B cell (primary cell): ENCODE results near the gene C6orf47. TPM values are rescaled to one million over a fixed set of nuclear protein-coding genes. Genes with fewer than 3 reads are reported as not detected.
A peak's percentile ranks its signal among the peaks of the same experiment; 100 is the strongest.

ENCODE experiments used
- ATAC-seq: fragments of 200-7000 bp; cut with Tn5 transposase; one replicate; pipeline ENCODE4 v1.10.0; 2021; ENCODE audit warnings: low read depth, mild to moderate bottlenecking, moderate number of reproducible peaks, moderate library complexity
- CTCF ChIA-PET: fragments of 350-600 bp; sonication (Branson Sonifier 250); formaldehyde crosslinking; loops from one replicate; lab custom pipeline; 2021; ENCODE audit warnings: antibody characterized with exemption, inconsistent platforms; lab: Charles Lee
- POLR2A ChIA-PET: fragments of 350-600 bp; sonication (Branson Sonifier 250); formaldehyde crosslinking; loops from one replicate; lab custom pipeline; 2021; ENCODE audit warnings: antibody characterized with exemption; lab: Charles Lee
- DNase-seq: peaks from one replicate; pipeline ENCODE4 v3.0.0; 2013
- H2AFZ ChIP-seq: 2 replicates; pipeline ENCODE4 v1.6.1; 2012; ENCODE audit warnings: mild to moderate bottlenecking, low read depth, low read length; ENCODE audit not compliant: insufficient read depth, poor library complexity, severe bottlenecking
- H3K27ac ChIP-seq, 2 donors: 1 replicate in 1 of 2; 2 replicates in 1 of 2; pipeline ENCODE4 v1.5.1; 2012 to 2013; ENCODE audit warnings: low read length in 2 of 2, mild to moderate bottlenecking in 2 of 2, moderate library complexity in 1 of 2
- H3K27me3 ChIP-seq, 4 experiments: fragments of 200-600 bp in 1 of 4; sonication (generic) in 1 of 4; replicated peaks in 1 of 4; 1 replicate in 2 of 4; 2 replicates in 2 of 4; pipeline versions ENCODE4 v1.6.1 to v1.7.0; 2013 to 2016; ENCODE audit warnings: low read length in 3 of 4, mild to moderate bottlenecking in 2 of 4, mixed read lengths in 1 of 4, moderate library complexity in 1 of 4; ENCODE audit not compliant: insufficient read depth in 4 of 4, control insufficient read depth in 3 of 4; ENCODE audit errors: control extremely low read depth in 1 of 4
- H3K36me3 ChIP-seq, 2 experiments: replicated peaks in 1 of 2; 1 replicate in 1 of 2; 2 replicates in 1 of 2; pipeline versions ENCODE4 v1.6.1 to v1.7.1; 2013; ENCODE audit warnings: low read length in 1 of 2; ENCODE audit not compliant: insufficient read depth in 2 of 2, control insufficient read depth in 1 of 2; ENCODE audit errors: control extremely low read depth in 1 of 2, extremely low read depth in 1 of 2
- H3K4me1 ChIP-seq, 2 donors: fragments of 200-600 bp in 1 of 2; sonication (generic) in 1 of 2; 1 replicate in 1 of 2; 2 replicates in 1 of 2; pipeline versions ENCODE4 v1.5.1 to v1.6.1; 2013 to 2017; ENCODE audit warnings: low read length in 2 of 2; ENCODE audit not compliant: control insufficient read depth in 2 of 2, insufficient read depth in 2 of 2
- H3K4me2 ChIP-seq: replicated peaks from 2 replicates; pipeline ENCODE3; 2012; ENCODE audit warnings: mild to moderate bottlenecking, low read depth, low read length; ENCODE audit not compliant: poor library complexity, severe bottlenecking
- H3K4me3 ChIP-seq, 5 experiments: fragments of 200-600 bp in 1 of 5; sonication (generic) in 1 of 5; 1 replicate in 3 of 5; 2 replicates in 2 of 5; pipeline versions ENCODE4 v1.5.1 to v1.7.0; 2011 to 2016; ENCODE audit warnings: low read length in 4 of 5, mild to moderate bottlenecking in 4 of 5, low read depth in 2 of 5, control low read depth in 1 of 5, moderate library complexity in 1 of 5; ENCODE audit not compliant: insufficient read depth in 1 of 5; ENCODE audit errors: control extremely low read depth in 1 of 5, extremely low read depth in 1 of 5
- H3K79me2 ChIP-seq: fragments of 200-600 bp; sonication (generic); one replicate; pipeline ENCODE4 v1.6.0; 2016; ENCODE audit warnings: low read length; ENCODE audit not compliant: control insufficient read depth, insufficient read depth
- H3K9ac ChIP-seq: fragments of 200-600 bp; sonication (generic); 2 replicates; pipeline ENCODE4 v1.6.1; 2017; ENCODE audit warnings: mild to moderate bottlenecking, low read length, moderate library complexity
- H3K9me3 ChIP-seq, 3 donors: one replicate each; pipeline versions ENCODE4 v1.6.1 to v1.7.1; 2013; ENCODE audit warnings: low read length in 2 of 3; ENCODE audit not compliant: control insufficient read depth in 2 of 3, insufficient read depth in 1 of 3; ENCODE audit errors: control extremely low read depth in 1 of 3
- H4K20me1 ChIP-seq: 2 replicates; pipeline ENCODE4 v1.6.0; 2012; ENCODE audit warnings: mild to moderate bottlenecking, low read length; ENCODE audit not compliant: insufficient read depth, control insufficient read depth, poor library complexity, severe bottlenecking
- H3K27ac Mint-ChIP-seq: one replicate; pipeline ENCODE4 v1.8.0; 2021; ENCODE audit warnings: mixed read lengths
- H3K27me3 Mint-ChIP-seq: one replicate; pipeline ENCODE4 v1.8.0; 2021; ENCODE audit warnings: mixed read lengths
- H3K4me1 Mint-ChIP-seq: one replicate; pipeline ENCODE4 v1.8.0; 2021; ENCODE audit warnings: mixed read lengths
- H3K4me3 Mint-ChIP-seq: one replicate; pipeline ENCODE4 v1.8.0; 2021; ENCODE audit warnings: mixed read lengths
- H3K9me3 Mint-ChIP-seq: one replicate; pipeline ENCODE4 v1.8.0; 2022; ENCODE audit warnings: mixed read lengths; ENCODE audit not compliant: insufficient read depth
- CTCF ChIP-seq: fragments of 200-600 bp; IDR thresholded peaks from one replicate; pipeline ENCODE4 v1.8.0; 2022; ENCODE audit warnings: antibody characterized with exemption, mild to moderate bottlenecking
- EZH2 ChIP-seq: IDR thresholded peaks from 2 replicates; pipeline ENCODE4 v1.6.1; 2012; ENCODE audit warnings: borderline replicate concordance, low read depth, mild to moderate bottlenecking, moderate library complexity, low read length; ENCODE audit not compliant: insufficient read depth, poor library complexity, severe bottlenecking
- WGBS: methylation state at CpG from one replicate; pipeline ENCODE4 v1.1.5; 2013; ENCODE audit warnings: missing lambda C conversion rate; ENCODE audit not compliant: insufficient coverage; 5-methylcytosine and 5-hydroxymethylcytosine counted together
- intact Hi-C: fragments of 100-400 bp; cut with micrococcal nuclease; formaldehyde crosslinking; loops from one replicate; pipeline ENCODE4 v1.10.0; 2022
- polyA plus RNA-seq: library from polyadenylated mRNA; depleted of rRNA; stranded (reverse); fragments of >200 nt; gene quantifications from 2 replicates; pipeline ENCODE4 v1.2.3, GENCODE V29; 2012
- small RNA-seq: library from RNA; depleted of rRNA; stranded (forward); fragments of <200 nt; gene quantifications from one replicate; pipeline ENCODE3, GENCODE V24; 2012; ENCODE audit warnings: low replicate concordance, low read depth; ENCODE audit not compliant: insufficient read length
- total RNA-seq, 2 donors: library from RNA; stranded (reverse); fragments of 120-200 nt in 1 of 2; gene quantifications; 1 replicate in 1 of 2; 2 replicates in 1 of 2; pipeline versions ENCODE4 v1.2.3 to v1.2.4, GENCODE V29; 2013 to 2022

Gene C6orf47
- total and polyA plus RNA-seq, 2 donors (not counting 1 experiment from before 2014, with no cell fraction given), result 7.6 to 34.0 TPM

- CTCF ChIA-PET, result interaction anchor here (0.6 to 2.8 kb wide), 5 partner anchors 10 to 243 kb away, joined by 4 to 28 read pairs (median 7); no protein-coding TSS in a partner anchor
- H3K4me1 Mint-ChIP-seq, result peaks cover 10% of the 10 kb centered on the region
- ATAC-seq, result no peak
- Histone ChIP-seq H4K20me1 (no peaks in the 10 kb centered on the region), H3K4me2 (no peak overlapping the region), H3K4me3 (no peak overlapping the region), H2AFZ (no peak overlapping the region), H3K79me2 (no peaks in the 10 kb centered on the region), H3K36me3 (no peaks in the 10 kb centered on the region), H3K9me3 (no peaks in the 10 kb centered on the region), H3K27ac (no peak overlapping the region), H3K9ac (no peak overlapping the region), H3K27me3 (no peaks in the 10 kb centered on the region), H3K4me1 (peaks cover 8 to 9% of the 10 kb centered on the region in 2 donors)
- no peaks in the 10 kb centered on the region for H3K27me3 Mint-ChIP-seq
- WGBS, result 95% methylated on average over 3 of the region's 8 CpGs
- no peak for DNase-seq
- TF ChIP-seq EZH2, result no peak
- TF ChIP-seq CTCF, result no peak
- H3K27ac Mint-ChIP-seq, result no peak overlapping the region
- intact Hi-C loops, result no loop called here
- POLR2A ChIA-PET, result interaction anchor here (1.1 kb wide), 1 partner anchor 13 kb away, joined by 4 read pairs; no protein-coding TSS in a partner anchor
- H3K4me3 Mint-ChIP-seq, result no peak overlapping the region
- H3K9me3 Mint-ChIP-seq, result no peaks in the 10 kb centered on the region
Observed at GRCh38 chr6:31609519-31610406, 50.8 kb downstream of the C6orf47 start.

Small RNA genes lying within 50 kb of the gene (small RNA-seq; reads per million reads assigned to genes)
- gene MIR4646 (not detected), gene MIR6832 (not detected), gene RF00019 (not detected), gene SNORA38 (29.4 reads per million, percentile 91 among the genes with 10 or more reads in this experiment), gene UQCRHP1 (not detected)

Other genes with a start within 250 kb of the C6orf47 start
Only the 30 nearest of the 37 such genes appear.
- gene MCCD1, start 131.8 kb downstream of the C6orf47 start, total RNA-seq, result not detected in 2 replicates
- not detected in 2 replicates for gene MCCD1, start 131.8 kb downstream of the C6orf47 start, polyA plus RNA-seq
- gene DDX39B, start 118.8 kb downstream of the C6orf47 start, total RNA-seq, result 576 and 577 TPM in 2 replicates
- gene DDX39B, start 118.8 kb downstream of the C6orf47 start, polyA plus RNA-seq, result 838 and 919 TPM in 2 replicates
- 3.3 and 4.4 TPM in 2 replicates for gene ATP6V1G2, start 114.2 kb downstream of the C6orf47 start, total RNA-seq
- gene ATP6V1G2, start 114.2 kb downstream of the C6orf47 start, polyA plus RNA-seq, result 4.5 and 5.2 TPM in 2 replicates
- 17.8 and 18.4 TPM in 2 replicates for gene NFKBIL1, start 113.2 kb downstream of the C6orf47 start, total RNA-seq
- 6.4 and 10.3 TPM in 2 replicates for gene NFKBIL1, start 113.2 kb downstream of the C6orf47 start, polyA plus RNA-seq
- 5.6 and 8.8 TPM in 2 replicates for gene LTA, start 88.5 kb downstream of the C6orf47 start, total RNA-seq
- 8.4 and 8.6 TPM in 2 replicates for gene LTA, start 88.5 kb downstream of the C6orf47 start, polyA plus RNA-seq
- gene TNF, start 85.2 kb downstream of the C6orf47 start, total RNA-seq, result 22.2 and 22.6 TPM in 2 replicates
- 15.6 and 21.9 TPM in 2 replicates for gene TNF, start 85.2 kb downstream of the C6orf47 start, polyA plus RNA-seq
- gene LTB, start 78.4 kb downstream of the C6orf47 start, total RNA-seq, result 473 and 488 TPM in 2 replicates
- 832 and 938 TPM in 2 replicates for gene LTB, start 78.4 kb downstream of the C6orf47 start, polyA plus RNA-seq
- gene LST1, start 74.5 kb downstream of the C6orf47 start, total RNA-seq, result 7.4 and 9.5 TPM in 2 replicates
- gene LST1, start 74.5 kb downstream of the C6orf47 start, polyA plus RNA-seq, result 29.4 and 30.5 TPM in 2 replicates
- 24.7 and 28.5 TPM in 2 replicates for gene NCR3, start 67.8 kb downstream of the C6orf47 start, total RNA-seq
- 52.2 and 52.5 TPM in 2 replicates for gene NCR3, start 67.8 kb downstream of the C6orf47 start, polyA plus RNA-seq
- 1.3 and 1.5 TPM in 2 replicates for gene AIF1, start 45.5 kb downstream of the C6orf47 start, total RNA-seq
- 4.7 and 7.5 TPM in 2 replicates for gene AIF1, start 45.5 kb downstream of the C6orf47 start, polyA plus RNA-seq
- 265 and 278 TPM in 2 replicates for gene PRRC2A, start 40.1 kb downstream of the C6orf47 start, total RNA-seq
- 152 and 153 TPM in 2 replicates for gene PRRC2A, start 40.1 kb downstream of the C6orf47 start, polyA plus RNA-seq
- gene BAG6, start 8.1 kb downstream of the C6orf47 start, total RNA-seq, result 345 and 348 TPM in 2 replicates
- 252 and 276 TPM in 2 replicates for gene BAG6, start 8.1 kb downstream of the C6orf47 start, polyA plus RNA-seq
- 2.6 and 3.6 TPM in 2 replicates for gene APOM, start 4.9 kb downstream of the C6orf47 start, total RNA-seq
- 11.6 and 11.9 TPM in 2 replicates for gene APOM, start 4.9 kb downstream of the C6orf47 start, polyA plus RNA-seq
- gene GPANK1, start 4.2 kb upstream of the C6orf47 start, total RNA-seq, result 24.2 and 24.3 TPM in 2 replicates
- 18.3 and 22.6 TPM in 2 replicates for gene GPANK1, start 4.2 kb upstream of the C6orf47 start, polyA plus RNA-seq
- gene CSNK2B, start 5.3 kb upstream of the C6orf47 start, total RNA-seq, result 141 and 146 TPM in 2 replicates
- gene CSNK2B, start 5.3 kb upstream of the C6orf47 start, polyA plus RNA-seq, result 124 and 142 TPM in 2 replicates
- gene LY6G5B, start 9.2 kb upstream of the C6orf47 start, total RNA-seq, result 42.3 and 44.2 TPM in 2 replicates
- gene LY6G5B, start 9.2 kb upstream of the C6orf47 start, polyA plus RNA-seq, result 25.2 and 28.4 TPM in 2 replicates
- 0.76 and 2.1 TPM in 2 replicates for gene LY6G5C, start 20.3 kb upstream of the C6orf47 start, total RNA-seq
- gene LY6G5C, start 20.3 kb upstream of the C6orf47 start, polyA plus RNA-seq, result 0.40 and 3.4 TPM in 2 replicates
- 78.3 and 90.3 TPM in 2 replicates for gene ABHD16A, start 42.5 kb upstream of the C6orf47 start, total RNA-seq
- gene ABHD16A, start 42.5 kb upstream of the C6orf47 start, polyA plus RNA-seq, result 97.5 and 97.6 TPM in 2 replicates
- not detected in 2 replicates for gene LY6G6F, start 46.1 kb upstream of the C6orf47 start, total RNA-seq
- gene LY6G6F, start 46.1 kb upstream of the C6orf47 start, polyA plus RNA-seq, result 0.32 TPM in 1 of 2 replicates, not detected in the other
- not detected in 2 replicates for gene LY6G6D, start 54.6 kb upstream of the C6orf47 start, total RNA-seq
- gene LY6G6D, start 54.6 kb upstream of the C6orf47 start, polyA plus RNA-seq, result not detected in 2 replicates
- not detected in 2 replicates for gene LY6G6C, start 61.0 kb upstream of the C6orf47 start, total RNA-seq
- 0.13 and 0.30 TPM in 2 replicates for gene LY6G6C, start 61.0 kb upstream of the C6orf47 start, polyA plus RNA-seq
- gene MPIG6B, start 62.6 kb upstream of the C6orf47 start, total RNA-seq, result 0.24 and 0.54 TPM in 2 replicates
- 1.6 and 4.8 TPM in 2 replicates for gene MPIG6B, start 62.6 kb upstream of the C6orf47 start, polyA plus RNA-seq
- gene DDAH2, start 68.5 kb upstream of the C6orf47 start, total RNA-seq, result 51.1 and 59.2 TPM in 2 replicates
- gene DDAH2, start 68.5 kb upstream of the C6orf47 start, polyA plus RNA-seq, result 64.7 and 87.2 TPM in 2 replicates
- 216 and 221 TPM in 2 replicates for gene CLIC1, start 75.8 kb upstream of the C6orf47 start, total RNA-seq
- 178 and 290 TPM in 2 replicates for gene CLIC1, start 75.8 kb upstream of the C6orf47 start, polyA plus RNA-seq
- gene MSH5, start 79.2 kb upstream of the C6orf47 start, total RNA-seq, result 49.9 and 50.1 TPM in 2 replicates
- gene MSH5, start 79.2 kb upstream of the C6orf47 start, polyA plus RNA-seq, result 51.6 and 64.7 TPM in 2 replicates
- gene SAPCD1, start 101.9 kb upstream of the C6orf47 start, total RNA-seq, result 11.1 and 12.9 TPM in 2 replicates
- 12.9 and 21.5 TPM in 2 replicates for gene SAPCD1, start 101.9 kb upstream of the C6orf47 start, polyA plus RNA-seq
- gene VWA7, start 116.5 kb upstream of the C6orf47 start, total RNA-seq, result 5.2 and 5.6 TPM in 2 replicates
- gene VWA7, start 116.5 kb upstream of the C6orf47 start, polyA plus RNA-seq, result 3.2 and 6.0 TPM in 2 replicates
- gene VARS1, start 135.0 kb upstream of the C6orf47 start, total RNA-seq, result 47.4 and 52.3 TPM in 2 replicates
- 54.8 and 66.8 TPM in 2 replicates for gene VARS1, start 135.0 kb upstream of the C6orf47 start, polyA plus RNA-seq
- gene LSM2, start 146.2 kb upstream of the C6orf47 start, total RNA-seq, result 45.3 and 52.4 TPM in 2 replicates
- 37.7 and 57.4 TPM in 2 replicates for gene LSM2, start 146.2 kb upstream of the C6orf47 start, polyA plus RNA-seq
- 2.0 and 2.4 TPM in 2 replicates for gene HSPA1L, start 154.5 kb upstream of the C6orf47 start, total RNA-seq
- 0.49 and 0.81 TPM in 2 replicates for gene HSPA1L, start 154.5 kb upstream of the C6orf47 start, polyA plus RNA-seq